K562 (cell line): Measurements from ENCODE around the gene ETV4. TPM values are rescaled to one million over a fixed set of nuclear protein-coding genes. Genes with fewer than 3 reads are reported as not detected.

Source experiments
- C11orf30 ChIP-seq: fragments of 450-650 bp; IDR thresholded peaks from 2 replicates; pipeline ENCODE4 v1.6.1; 2016; ENCODE audit warnings: low read depth, mild to moderate bottlenecking
- CBFB ChIP-seq: sonication (generic); formaldehyde crosslinking; IDR thresholded peaks from 2 replicates; pipeline ENCODE4 v1.4.0; 2020; ENCODE audit warnings: mild to moderate bottlenecking, missing genetic modification reagents
- DACH1 ChIP-seq: fragments of 450-650 bp; IDR thresholded peaks from 2 replicates; pipeline ENCODE4 v1.6.1; 2018; ENCODE audit not compliant: partially characterized antibody
- FOXA3 ChIP-seq, 2 experiments: fragments of 450-650 bp in 1 of 2; sonication (generic) in 1 of 2; formaldehyde crosslinking; IDR thresholded peaks in 1 of 2; conservative IDR thresholded peaks in 1 of 2; 2 replicates each; pipeline versions ENCODE4 v1.4.0 to v1.8.0; 2020 to 2022; ENCODE audit warnings: mild to moderate bottlenecking in 2 of 2, missing genetic modification reagents in 1 of 2
- GABPA ChIP-seq: fragments of 200-800 bp; sonication (Bioruptor generic); conservative IDR thresholded peaks from 2 replicates; pipeline ENCODE4 v1.6.1; 2016; ENCODE audit warnings: low read depth, missing genetic modification characterization, missing compliant biosample characterization
- HMGN3 ChIP-seq: IDR thresholded peaks from 2 replicates; pipeline ENCODE4 v1.6.1; 2011; ENCODE audit warnings: borderline replicate concordance, low read depth, mild to moderate bottlenecking, mixed read lengths, low read length; ENCODE audit not compliant: insufficient read length; ENCODE audit errors: extremely low read depth
- MAFG ChIP-seq: fragments of 450-650 bp; conservative IDR thresholded peaks from 2 replicates; pipeline ENCODE4 v1.6.1; 2016; ENCODE audit warnings: missing genetic modification characterization, missing compliant biosample characterization
- RBM39 ChIP-seq: fragments of 200-400 bp; formaldehyde crosslinking; optimal IDR thresholded peaks from 2 replicates; pipeline ENCODE3; 2018; ENCODE audit warnings: low read depth, low read length
- SIX5 ChIP-seq, 2 experiments: IDR thresholded peaks; 2 replicates each; pipeline ENCODE4 v1.6.1; 2011; ENCODE audit warnings: low read length in 2 of 2, borderline replicate concordance in 1 of 2, low read depth in 1 of 2, mild to moderate bottlenecking in 1 of 2, moderate library complexity in 1 of 2; ENCODE audit not compliant: insufficient read depth in 1 of 2
- TCF7 ChIP-seq: sonication (generic); IDR thresholded peaks from 2 replicates; pipeline ENCODE4 v1.6.1; 2016; ENCODE audit warnings: antibody characterized with exemption, borderline replicate concordance
- TEAD2 ChIP-seq: fragments of 450-650 bp; IDR thresholded peaks from 2 replicates; pipeline ENCODE4 v1.6.1; 2016; ENCODE audit warnings: missing genetic modification characterization, control low read depth, missing compliant biosample characterization
- XRCC5 ChIP-seq: fragments of 200-400 bp; formaldehyde crosslinking; IDR thresholded peaks from 2 replicates; pipeline ENCODE4 v1.6.1; 2017; ENCODE audit warnings: low read depth, mild to moderate bottlenecking, low read length
- YY1 ChIP-seq, 3 experiments: IDR thresholded peaks; 2 replicates each; pipeline ENCODE4 v1.6.1; 2011; ENCODE audit warnings: low read length in 2 of 3, mild to moderate bottlenecking in 2 of 3, moderate library complexity in 2 of 3, borderline replicate concordance in 1 of 3, control low read depth in 1 of 3, low read depth in 1 of 3; ENCODE audit not compliant: insufficient read depth in 3 of 3, insufficient replicate concordance in 2 of 3, control insufficient read depth in 1 of 3, insufficient read length in 1 of 3; ENCODE audit errors: extremely low read depth in 1 of 3
- ZNF445 ChIP-seq: fragments of 250-450 bp; sonication (Bioruptor Pico); IDR thresholded peaks from 2 replicates; pipeline ENCODE4 v1.4.0; 2020; ENCODE audit warnings: low read depth, mild to moderate bottlenecking, moderate library complexity
- polyA plus RNA-seq, 8 experiments: library from polyadenylated mRNA; depleted of rRNA in 4 of 8; stranded (reverse) in 5 of 8; unstranded in 3 of 8; fragments of >200 nt; fragmentation: Nextera tagmentation in 2 of 8; fragmentation: Illumina TruSeq in 1 of 8; extraction: Ambion mirVana in 2 of 8; extraction: Trizol in 1 of 8; gene quantifications; 2 replicates each; pipeline versions ENCODE4 v1.2.1 to v1.2.3, GENCODE V29; 2011 to 2014; ENCODE audit warnings: inconsistent platforms in 1 of 8, missing spikeins in 1 of 8
- total RNA-seq, 7 experiments: library from RNA; depleted of rRNA in 6 of 7; stranded (reverse); fragments of >200 nt in 6 of 7; fragmentation: Illumina TruSeq in 2 of 7; extraction: Trizol in 2 of 7; gene quantifications; 2 replicates each; pipeline versions ENCODE4 v1.2.1 to v1.2.3, GENCODE V29; 2011 to 2021; ENCODE audit warnings: low replicate concordance in 1 of 7
- TF ChIP-seq, protein P1 (sequence below), 3 experiments: fragments of 200-800 bp in 1 of 3; fragments of 250-450 bp in 1 of 3; fragments of 450-650 bp in 1 of 3; sonication (Bioruptor Pico) in 1 of 3; sonication (Bioruptor generic) in 1 of 3; formaldehyde crosslinking in 1 of 3; IDR thresholded peaks; 2 replicates each; pipeline versions ENCODE4 v1.6.1 to v1.8.0; 2016 to 2022; ENCODE audit warnings: mild to moderate bottlenecking in 2 of 3, missing genetic modification characterization in 2 of 3, missing compliant biosample characterization in 1 of 3, moderate library complexity in 1 of 3
- TF ChIP-seq, protein P2 (sequence below): fragments of 200-800 bp; sonication (Bioruptor generic); IDR thresholded peaks from 2 replicates; pipeline ENCODE4 v1.6.1; 2016; ENCODE audit warnings: missing genetic modification characterization, missing compliant biosample characterization

ETV4 gene
- total and polyA plus RNA-seq, 9 of the 15 experiments (the other 6 are each of a cell fraction or from before 2014, with no cell fraction given): 5.5 to 66.3 (median 28.2) TPM

DNA sequence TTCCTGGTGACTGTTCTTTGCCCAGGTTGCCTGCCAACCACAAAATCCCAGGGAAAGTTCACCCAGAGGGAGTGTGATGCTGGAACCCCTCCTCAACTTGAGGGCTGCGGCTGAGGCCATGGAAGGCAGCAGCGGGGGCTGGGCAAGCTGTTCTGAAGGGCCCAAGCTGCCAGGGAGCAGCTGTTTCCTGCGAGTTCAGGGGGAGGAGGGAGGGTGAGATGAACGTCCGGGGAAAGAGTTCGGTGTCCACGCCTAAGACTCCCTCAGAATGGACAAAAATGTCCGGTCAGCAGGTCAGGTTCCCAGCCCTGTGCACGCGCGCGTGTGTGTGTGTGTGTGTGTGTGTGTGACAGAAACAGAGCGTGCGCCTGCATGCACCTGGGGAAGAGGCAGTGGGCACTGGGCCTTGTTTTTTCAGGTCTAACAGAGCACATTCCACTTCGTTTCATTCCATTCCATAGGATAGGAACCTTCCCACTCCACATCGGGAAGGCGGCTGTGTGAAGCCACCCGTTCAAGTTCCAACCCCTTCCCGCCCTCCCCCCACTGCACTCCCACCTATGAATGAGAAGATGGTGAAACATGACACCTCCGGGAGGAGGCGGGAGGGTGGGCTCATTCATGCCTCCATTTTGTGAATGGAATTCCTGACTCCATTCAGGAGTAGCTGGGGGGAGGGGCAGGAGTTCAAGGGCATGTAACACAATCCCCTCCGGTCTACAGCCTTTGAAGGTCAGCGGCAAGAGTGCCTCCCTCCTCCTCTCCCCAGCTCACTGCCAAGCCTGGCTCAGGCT is 15.7 kb downstream of the ETV4 start (continued):
- TF ChIP-seq, protein P1, sequence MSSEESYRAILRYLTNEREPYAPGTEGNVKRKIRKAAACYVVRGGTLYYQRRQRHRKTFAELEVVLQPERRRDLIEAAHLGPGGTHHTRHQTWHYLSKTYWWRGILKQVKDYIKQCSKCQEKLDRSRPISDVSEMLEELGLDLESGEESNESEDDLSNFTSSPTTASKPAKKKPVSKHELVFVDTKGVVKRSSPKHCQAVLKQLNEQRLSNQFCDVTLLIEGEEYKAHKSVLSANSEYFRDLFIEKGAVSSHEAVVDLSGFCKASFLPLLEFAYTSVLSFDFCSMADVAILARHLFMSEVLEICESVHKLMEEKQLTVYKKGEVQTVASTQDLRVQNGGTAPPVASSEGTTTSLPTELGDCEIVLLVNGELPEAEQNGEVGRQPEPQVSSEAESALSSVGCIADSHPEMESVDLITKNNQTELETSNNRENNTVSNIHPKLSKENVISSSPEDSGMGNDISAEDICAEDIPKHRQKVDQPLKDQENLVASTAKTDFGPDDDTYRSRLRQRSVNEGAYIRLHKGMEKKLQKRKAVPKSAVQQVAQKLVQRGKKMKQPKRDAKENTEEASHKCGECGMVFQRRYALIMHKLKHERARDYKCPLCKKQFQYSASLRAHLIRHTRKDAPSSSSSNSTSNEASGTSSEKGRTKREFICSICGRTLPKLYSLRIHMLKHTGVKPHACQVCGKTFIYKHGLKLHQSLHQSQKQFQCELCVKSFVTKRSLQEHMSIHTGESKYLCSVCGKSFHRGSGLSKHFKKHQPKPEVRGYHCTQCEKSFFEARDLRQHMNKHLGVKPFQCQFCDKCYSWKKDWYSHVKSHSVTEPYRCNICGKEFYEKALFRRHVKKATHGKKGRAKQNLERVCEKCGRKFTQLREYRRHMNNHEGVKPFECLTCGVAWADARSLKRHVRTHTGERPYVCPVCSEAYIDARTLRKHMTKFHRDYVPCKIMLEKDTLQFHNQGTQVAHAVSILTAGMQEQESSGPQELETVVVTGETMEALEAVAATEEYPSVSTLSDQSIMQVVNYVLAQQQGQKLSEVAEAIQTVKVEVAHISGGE (CRISPR knock-in tag; IDR thresholded peaks at IDR 0.05): peak in 2 of 3 experiments; percentile 53 to 83; a peak in 4 of 6 replicates
- TF ChIP-seq XRCC5: no peak
- TF ChIP-seq C11orf30: peak; percentile 87
- TF ChIP-seq HMGN3: no peak
- 0 out of 4 replicates have a peak, but pooled peaks of 1 of the 2 experiments have one; percentile 19 for TF ChIP-seq FOXA3 (CRISPR knock-in tag; conservative IDR thresholded peaks at IDR 0.05 in 1 of 2, IDR thresholded peaks at IDR 0.05 in 1 of 2)
- peak in 1 of 2 experiments; percentile 34; a peak in 1 of 4 replicates for TF ChIP-seq SIX5 (IDR thresholded peaks at IDR 0.05; ENCODE audit: borderline replicate concordance in 1 of 2, insufficient read depth in 1 of 2, low read depth in 1 of 2, low read length in 2 of 2)
- TF ChIP-seq ZNF445 (CRISPR knock-in tag): no peak
- TF ChIP-seq, protein P2, sequence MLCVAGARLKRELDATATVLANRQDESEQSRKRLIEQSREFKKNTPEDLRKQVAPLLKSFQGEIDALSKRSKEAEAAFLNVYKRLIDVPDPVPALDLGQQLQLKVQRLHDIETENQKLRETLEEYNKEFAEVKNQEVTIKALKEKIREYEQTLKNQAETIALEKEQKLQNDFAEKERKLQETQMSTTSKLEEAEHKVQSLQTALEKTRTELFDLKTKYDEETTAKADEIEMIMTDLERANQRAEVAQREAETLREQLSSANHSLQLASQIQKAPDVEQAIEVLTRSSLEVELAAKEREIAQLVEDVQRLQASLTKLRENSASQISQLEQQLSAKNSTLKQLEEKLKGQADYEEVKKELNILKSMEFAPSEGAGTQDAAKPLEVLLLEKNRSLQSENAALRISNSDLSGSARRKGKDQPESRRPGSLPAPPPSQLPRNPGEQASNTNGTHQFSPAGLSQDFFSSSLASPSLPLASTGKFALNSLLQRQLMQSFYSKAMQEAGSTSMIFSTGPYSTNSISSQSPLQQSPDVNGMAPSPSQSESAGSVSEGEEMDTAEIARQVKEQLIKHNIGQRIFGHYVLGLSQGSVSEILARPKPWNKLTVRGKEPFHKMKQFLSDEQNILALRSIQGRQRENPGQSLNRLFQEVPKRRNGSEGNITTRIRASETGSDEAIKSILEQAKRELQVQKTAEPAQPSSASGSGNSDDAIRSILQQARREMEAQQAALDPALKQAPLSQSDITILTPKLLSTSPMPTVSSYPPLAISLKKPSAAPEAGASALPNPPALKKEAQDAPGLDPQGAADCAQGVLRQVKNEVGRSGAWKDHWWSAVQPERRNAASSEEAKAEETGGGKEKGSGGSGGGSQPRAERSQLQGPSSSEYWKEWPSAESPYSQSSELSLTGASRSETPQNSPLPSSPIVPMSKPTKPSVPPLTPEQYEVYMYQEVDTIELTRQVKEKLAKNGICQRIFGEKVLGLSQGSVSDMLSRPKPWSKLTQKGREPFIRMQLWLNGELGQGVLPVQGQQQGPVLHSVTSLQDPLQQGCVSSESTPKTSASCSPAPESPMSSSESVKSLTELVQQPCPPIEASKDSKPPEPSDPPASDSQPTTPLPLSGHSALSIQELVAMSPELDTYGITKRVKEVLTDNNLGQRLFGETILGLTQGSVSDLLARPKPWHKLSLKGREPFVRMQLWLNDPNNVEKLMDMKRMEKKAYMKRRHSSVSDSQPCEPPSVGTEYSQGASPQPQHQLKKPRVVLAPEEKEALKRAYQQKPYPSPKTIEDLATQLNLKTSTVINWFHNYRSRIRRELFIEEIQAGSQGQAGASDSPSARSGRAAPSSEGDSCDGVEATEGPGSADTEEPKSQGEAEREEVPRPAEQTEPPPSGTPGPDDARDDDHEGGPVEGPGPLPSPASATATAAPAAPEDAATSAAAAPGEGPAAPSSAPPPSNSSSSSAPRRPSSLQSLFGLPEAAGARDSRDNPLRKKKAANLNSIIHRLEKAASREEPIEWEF (CRISPR knock-in tag): no peak
- TF ChIP-seq DACH1: peak; percentile 71
- peak; percentile 20 to 93 (median 76) for TF ChIP-seq YY1 (IDR thresholded peaks at IDR 0.05; ENCODE audit: borderline replicate concordance in 1 of 3, control insufficient read depth in 1 of 3, extremely low read depth in 1 of 3, insufficient read depth in 3 of 3, insufficient read length in 1 of 3, insufficient replicate concordance in 2 of 3, low read depth in 1 of 3, low read length in 2 of 3)
- TF ChIP-seq MAFG (tag): peak; percentile 76
- 0 out of 2 replicates have a peak, but pooled peaks have one; percentile 21 for TF ChIP-seq CBFB (CRISPR knock-in tag)
- TF ChIP-seq RBM39: peak; percentile 17
- 0 out of 2 replicates have a peak, but pooled peaks have one; percentile 32 for TF ChIP-seq TEAD2
- peak; percentile 79 for TF ChIP-seq GABPA (tag)
- TF ChIP-seq TCF7: no peak
